ENCODE measurements around the gene TIPIN.

TIPIN gene

DNA sequence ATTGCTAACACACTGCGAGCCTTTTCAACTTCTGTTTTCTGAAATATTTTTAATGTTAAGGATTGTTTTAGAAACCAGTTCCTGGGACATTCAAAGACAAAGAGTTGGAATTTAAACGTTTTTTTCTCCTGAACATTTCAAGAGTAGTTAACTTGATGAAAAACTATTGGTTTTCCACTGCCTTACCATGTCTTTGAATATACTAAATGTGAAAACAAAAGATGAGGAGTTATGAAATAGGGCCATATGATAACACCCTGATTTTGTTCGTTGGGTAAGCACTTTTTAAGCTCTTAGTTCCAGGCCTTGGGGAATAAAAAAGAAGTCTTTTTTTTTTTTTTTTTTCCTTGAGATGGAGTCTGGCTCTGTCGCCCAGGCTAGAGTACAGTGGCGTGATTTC, 60.3 kb downstream of the TIPIN start:
- DNase-seq = no peak

GRCh38 chr15:66294932-66295235, 61.6 kb downstream of the TIPIN start:
- DNase-seq = no peak

DNA sequence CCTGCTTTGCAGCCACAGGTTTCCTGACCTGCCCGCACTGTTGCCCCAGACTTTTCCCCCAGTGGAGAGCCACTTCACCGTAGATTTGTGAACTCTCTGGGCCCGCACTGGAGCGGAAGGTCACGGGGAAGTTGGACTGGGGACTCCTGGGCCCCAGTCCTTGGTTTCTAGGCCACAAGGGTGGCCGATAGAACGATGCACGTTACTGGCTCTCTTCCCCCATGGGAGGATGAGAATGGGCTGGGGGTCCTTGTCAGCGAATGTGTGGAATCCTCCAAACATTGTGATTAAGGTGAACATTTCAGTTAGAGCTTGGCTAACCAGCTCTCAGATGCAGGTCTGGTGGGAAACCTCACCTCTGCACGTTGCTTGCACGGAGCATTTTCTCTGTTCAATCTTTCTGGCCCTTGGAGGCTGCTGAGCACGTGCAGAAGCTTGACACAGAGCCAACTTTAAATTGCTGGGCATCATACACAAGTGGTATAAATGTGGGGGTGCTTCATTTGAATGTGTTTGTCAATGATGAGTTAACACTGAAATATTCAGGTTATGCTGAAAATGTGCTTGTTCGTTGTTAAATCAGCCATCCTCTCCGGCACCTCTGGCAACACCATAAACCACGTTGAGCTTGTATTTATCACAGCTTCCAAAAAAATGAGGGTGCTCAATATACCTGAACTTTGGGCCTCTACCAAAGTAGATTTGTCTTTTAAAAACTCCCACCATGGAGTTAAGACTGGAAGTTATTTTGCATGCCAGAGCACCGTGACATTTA, 62.1 kb downstream of the TIPIN start:
- peak; percentile 58 for DNase-seq

GRCh38 chr15:66293419-66294156, 62.9 kb downstream of the TIPIN start, which contains the start of gene DIS3L:
Gene DIS3L, plus strand, starts transcription at chr15:66293568. Its CDS starts 29 bp downstream, at chr15:66293597.
- peak; percentile 59 for DNase-seq

DNA sequence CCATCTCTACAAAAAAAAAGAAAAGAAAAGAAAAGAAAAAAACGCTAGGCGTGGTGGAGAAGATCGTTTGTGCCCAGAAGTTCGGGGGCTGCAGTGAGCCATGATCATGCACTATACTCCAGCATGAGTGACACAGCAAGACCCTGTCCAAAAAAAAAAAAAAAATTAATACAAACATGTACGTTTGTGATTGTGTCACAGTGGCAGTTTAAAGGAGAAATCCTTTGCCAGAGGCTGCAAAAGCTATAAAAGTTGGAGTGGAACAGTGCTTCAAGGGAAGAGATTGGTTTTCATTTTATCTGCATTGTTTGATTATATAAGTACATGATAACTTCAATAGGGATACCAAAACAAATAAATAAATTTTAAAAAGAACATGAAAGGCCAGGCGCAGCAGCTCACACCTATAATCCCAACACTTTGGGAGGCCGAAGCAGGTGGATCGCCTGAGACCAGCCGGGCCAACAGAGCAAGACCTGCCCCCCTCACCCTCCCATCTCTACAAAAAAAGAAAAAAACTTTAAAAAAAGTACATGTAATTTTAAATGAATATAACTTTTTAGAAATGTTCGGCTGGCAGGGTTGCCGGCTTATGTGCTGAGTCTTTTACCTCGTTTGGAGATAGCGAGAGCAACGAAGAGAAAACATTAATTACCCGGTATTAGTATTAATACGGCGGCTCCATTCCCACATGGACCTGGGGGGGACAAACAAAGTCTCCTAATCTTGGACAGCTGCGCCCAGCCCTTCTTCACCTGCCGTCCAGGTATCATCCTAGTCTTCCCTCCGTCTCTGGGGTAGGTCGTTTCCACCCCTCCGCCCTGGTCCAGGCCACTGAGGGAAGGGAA, 63.7 kb downstream of the TIPIN start:
- DNase-seq = no peak

DNA sequence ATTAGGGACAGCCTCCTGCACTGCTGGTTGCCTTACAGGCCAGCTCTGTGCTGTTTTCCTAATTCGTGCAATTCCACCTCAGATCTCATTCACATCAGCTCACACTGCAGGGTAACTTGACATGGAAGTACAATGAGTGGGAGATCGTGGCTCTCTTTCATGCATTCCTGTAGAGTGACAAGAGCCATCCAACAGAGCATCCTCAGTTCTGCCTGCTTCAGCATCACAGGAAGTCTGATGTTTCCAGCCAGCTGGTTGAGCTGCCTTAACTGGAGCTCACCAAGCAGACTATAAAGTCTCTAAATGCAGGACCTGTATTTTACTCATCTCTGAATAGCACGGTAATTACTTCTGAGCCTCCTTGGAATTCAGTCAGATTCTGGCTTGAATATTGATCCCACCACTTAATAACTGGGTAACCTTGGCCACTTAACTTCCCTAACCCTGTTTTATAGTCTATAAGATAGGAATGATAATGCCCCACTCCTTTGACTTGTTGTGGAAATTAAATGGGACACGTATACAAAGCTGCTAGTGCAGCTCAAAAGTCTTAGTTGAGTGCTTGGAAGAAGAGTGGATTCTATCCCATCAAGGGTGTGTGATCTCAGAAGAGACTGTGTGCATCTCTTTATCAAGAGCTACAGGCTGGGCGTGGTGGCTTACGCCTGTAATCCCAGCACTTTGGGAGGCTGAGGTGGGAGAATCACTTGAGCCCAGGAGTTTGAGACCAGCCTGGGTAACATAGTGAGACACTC, 64.5 kb downstream of the TIPIN start:
- DNase-seq = no peak

DNA sequence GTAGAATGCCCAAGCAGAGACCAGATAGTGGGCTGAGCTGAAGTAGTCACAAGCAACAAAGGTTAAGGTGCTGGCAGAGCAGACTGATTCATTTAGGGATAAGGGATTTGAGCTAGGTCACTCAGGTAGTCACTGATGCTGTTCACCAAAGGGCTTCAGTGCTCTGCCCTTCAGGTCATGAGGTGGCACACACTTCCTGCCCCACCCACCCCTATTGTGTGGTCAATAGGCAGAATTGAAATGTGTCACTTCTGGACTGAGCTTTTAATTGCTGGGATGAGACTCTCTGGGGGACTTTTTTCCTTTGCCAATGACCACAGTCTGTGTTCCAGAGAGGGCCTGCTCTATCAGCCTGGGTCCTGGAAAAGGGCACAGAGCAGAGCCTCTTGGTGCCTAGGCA, 66.0 kb downstream of the TIPIN start:
- no peak for DNase-seq

DNA sequence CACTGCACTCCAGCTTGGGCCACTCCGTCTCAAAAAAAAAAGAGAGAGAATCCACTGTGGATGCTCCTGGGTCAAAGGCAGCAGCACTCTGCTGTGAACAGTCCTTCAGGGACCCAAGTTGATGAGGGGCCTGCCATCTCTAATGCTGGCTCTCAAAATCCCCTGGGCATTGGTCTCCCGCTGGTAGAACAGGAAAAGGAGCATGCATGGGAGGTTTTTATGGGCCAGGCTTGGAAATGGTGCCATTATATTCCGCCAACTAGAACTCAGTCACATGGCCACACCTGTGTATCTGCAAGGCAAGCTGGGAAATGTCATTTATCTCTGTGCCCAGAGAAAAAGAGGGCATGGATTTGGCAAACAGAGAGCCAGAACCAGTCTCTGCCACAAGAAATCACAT, 66.5 kb downstream of the TIPIN start:
- DNase-seq = no peak

GRCh38 chr15:66288551-66289185, 67.8 kb downstream of the TIPIN start:
- DNase-seq = no peak

GRCh38 chr15:66288093-66288492, 68.4 kb downstream of the TIPIN start:
- no peak for DNase-seq

DNA sequence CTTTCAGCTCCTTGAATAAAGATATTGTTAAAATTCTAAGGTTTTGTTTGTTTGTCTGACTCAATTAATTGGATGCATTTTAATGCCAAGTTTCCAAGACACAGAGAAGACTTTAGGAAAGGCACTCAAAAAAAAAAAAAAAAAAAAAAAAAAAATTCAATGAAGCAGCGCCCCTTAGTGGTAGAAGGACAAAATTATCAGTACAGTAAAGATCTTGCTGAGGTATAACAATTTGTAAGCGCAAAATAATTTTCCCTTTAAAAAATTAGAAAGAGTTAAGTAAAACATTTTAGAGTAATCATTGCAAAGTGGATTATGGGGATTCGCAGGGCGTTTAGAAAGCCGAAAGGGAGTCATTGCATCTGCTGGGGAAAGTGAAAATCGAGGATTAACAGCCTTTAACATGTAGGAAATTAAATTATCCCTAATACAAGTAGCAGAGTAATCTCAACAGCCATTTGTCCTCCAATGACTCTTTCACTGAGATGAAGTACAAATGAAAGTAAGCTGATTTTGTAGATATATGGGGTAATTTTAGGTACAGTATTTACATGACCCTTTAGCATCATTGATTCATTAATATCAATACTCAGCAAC, 68.9 kb downstream of the TIPIN start:
- DNase-seq = peak; percentile 12
